NB4 (cell line): ENCODE measurements around the gene SLC39A2.
A peak's percentile ranks its signal among the peaks of the same experiment; 100 is the strongest.

ENCODE experiments used
- DNase-seq: peaks from one replicate; pipeline ENCODE4 v3.0.0; 2010; ENCODE audit warnings: low read depth
- H3K4me3 ChIP-seq: one replicate; pipeline ENCODE4 v1.5.1; 2011; ENCODE audit warnings: mild to moderate bottlenecking, low read depth, low read length, moderate library complexity
- CTCF ChIP-seq: IDR thresholded peaks from one replicate; pipeline ENCODE4 v1.5.1; 2012; ENCODE audit warnings: low read depth, low read length
- MAX ChIP-seq: IDR thresholded peaks from 2 replicates; pipeline ENCODE4 v1.6.1; 2011; ENCODE audit warnings: low read depth, low read length
- MYC ChIP-seq: IDR thresholded peaks from 2 replicates; pipeline ENCODE4 v1.6.1; 2011; ENCODE audit warnings: low read depth, low read length
- POLR2A ChIP-seq: IDR thresholded peaks from 2 replicates; pipeline ENCODE4 v1.6.1; 2011; ENCODE audit warnings: mild to moderate bottlenecking; ENCODE audit not compliant: insufficient read length; ENCODE audit errors: extremely low read depth

Gene SLC39A2

GRCh38 chr14:21043974-21044618, 45.0 kb downstream of the SLC39A2 start:
- no peak overlapping the region for H3K4me3 ChIP-seq

GRCh38 chr14:21047378-21047781, 48.3 kb downstream of the SLC39A2 start:
- no peak for TF ChIP-seq CTCF
- TF ChIP-seq MYC: no peak
- no peak for TF ChIP-seq POLR2A
- no peak for TF ChIP-seq MAX
- no peak overlapping the region for H3K4me3 ChIP-seq
- no peak for DNase-seq

More at GRCh38 chr14:21043974-21044618, 45.0 kb downstream of the SLC39A2 start:
- TF ChIP-seq MAX (peak; percentile 20; the same call in 1 of the 2 replicates), MYC (peak; percentile 7; the same call in 1 of the 2 replicates), POLR2A (no peak), CTCF (no peak)
- DNase-seq: peak; percentile 80

GRCh38 chr14:21048638-21049037, 49.5 kb downstream of the SLC39A2 start:
- H3K4me3 ChIP-seq: no peak overlapping the region
- no peak for DNase-seq
- TF ChIP-seq MAX: no peak
- TF ChIP-seq CTCF: no peak

GRCh38 chr14:21049271-21049673, 50.2 kb downstream of the SLC39A2 start:
- no peak for DNase-seq
- no peak for TF ChIP-seq MYC
- no peak overlapping the region for H3K4me3 ChIP-seq

GRCh38 chr14:21050597-21050996, 51.5 kb downstream of the SLC39A2 start:
- DNase-seq: no peak
- TF ChIP-seq MYC (no peak), CTCF (no peak), MAX (no peak), POLR2A (no peak)
- no peak overlapping the region for H3K4me3 ChIP-seq
